ENCODE data around the gene CHAT. TPM values are rescaled to one million over a fixed set of nuclear protein-coding genes. Genes with fewer than 3 reads are reported as not detected.

Gene CHAT
- total RNA-seq, 5 donors from 2014 or later (not counting 1 experiment from before 2014, with no cell fraction given): not detected

GRCh38 chr10:49605939-49606509, 7.8 kb upstream of the CHAT start:
- no peak overlapping the region for H3K27ac ChIP-seq (ENCODE audit: low read length)
- H3K4me3 ChIP-seq (ENCODE audit: control insufficient read depth in 1 of 2, extremely low read depth in 1 of 2, low read length in 1 of 2): no peak overlapping the region
- peaks cover 0 to 3% (median 0%) of the 10 kb centered on the region in 3 donors for H3K9me3 Mint-ChIP-seq
- no peak for DNase-seq
- no peak for ATAC-seq (replicated peaks in 1 of 4)
- H3K4me3 Mint-ChIP-seq: no peak overlapping the region
- POLR2A ChIA-PET: no interaction called here
- no peaks in the 10 kb centered on the region for H3K36me3 ChIP-seq (ENCODE audit: control insufficient read depth in 2 of 2, extremely low read depth in 1 of 2, insufficient read depth in 1 of 2, low read length in 1 of 2)
- H3K9me3 ChIP-seq: no peaks in the 10 kb centered on the region
- H3K4me1 Mint-ChIP-seq: peaks cover 2 to 8% (median 8%) of the 10 kb centered on the region in 3 donors
- CTCF ChIA-PET: interaction anchor here in 1 of 2 donors (0.6 to 1.2 kb wide), 2 partner anchors 10 to 11 kb away, joined by 3 read pairs; no protein-coding TSS in a partner anchor
- WGBS (ENCODE audit: insufficient coverage): 44% methylated on average over 3 of the region's 3 CpGs
- H3K4me1 ChIP-seq (ENCODE audit: control insufficient read depth in 1 of 2, extremely low read depth in 1 of 2, insufficient read depth in 2 of 2, low read length in 2 of 2): peaks cover 0 to 5% of the 10 kb centered on the region in 2 experiments
- H3K36me3 Mint-ChIP-seq: no peaks in the 10 kb centered on the region
- H3K27me3 Mint-ChIP-seq: peaks cover 50 to 73% of the 10 kb centered on the region in 2 donors
- peaks cover 10 to 64% of the 10 kb centered on the region in 2 experiments for H3K27me3 ChIP-seq (replicated peaks in 1 of 2; ENCODE audit: control insufficient read depth in 2 of 2, extremely low read depth in 1 of 2, insufficient read depth in 2 of 2, low read length in 1 of 2)
- no peak overlapping the region for H3K27ac Mint-ChIP-seq

GRCh38 chr10:49606981-49607535, 6.8 kb upstream of the CHAT start:
- 1% methylated on average over 12 of the region's 22 CpGs for WGBS (ENCODE audit: insufficient coverage)
- no peak overlapping the region for H3K4me3 Mint-ChIP-seq
- ATAC-seq (replicated peaks in 1 of 4): peak; percentile 70 to 75 (median 72)
- DNase-seq: peak; percentile 23 to 72 (median 55)
- H3K36me3 ChIP-seq (ENCODE audit: control insufficient read depth in 2 of 2, extremely low read depth in 1 of 2, insufficient read depth in 1 of 2, low read length in 1 of 2): no peaks in the 10 kb centered on the region
- ChIA-PET CTCF (interaction anchor here in 1 of 2 donors (0.6 kb wide), 1 partner anchor 12 kb away, joined by 3 read pairs; no protein-coding TSS in a partner anchor), POLR2A (no interaction called here)
- H3K4me1 ChIP-seq (ENCODE audit: control insufficient read depth in 1 of 2, extremely low read depth in 1 of 2, insufficient read depth in 2 of 2, low read length in 2 of 2): peaks cover 0 to 5% of the 10 kb centered on the region in 2 experiments
- peaks cover 2 to 12% (median 9%) of the 10 kb centered on the region in 3 donors for H3K4me1 Mint-ChIP-seq
- peaks cover 0 to 5% (median 0%) of the 10 kb centered on the region in 3 donors for H3K9me3 Mint-ChIP-seq
- H3K27me3 ChIP-seq (replicated peaks in 1 of 2; ENCODE audit: control insufficient read depth in 2 of 2, extremely low read depth in 1 of 2, insufficient read depth in 2 of 2, low read length in 1 of 2): peaks cover 10 to 67% of the 10 kb centered on the region in 2 experiments
- no peak overlapping the region for H3K4me3 ChIP-seq (ENCODE audit: control insufficient read depth in 1 of 2, extremely low read depth in 1 of 2, low read length in 1 of 2)
- no peaks in the 10 kb centered on the region for H3K36me3 Mint-ChIP-seq
- H3K27me3 Mint-ChIP-seq: peaks cover 56 to 76% of the 10 kb centered on the region in 2 donors
- no peak overlapping the region for H3K27ac Mint-ChIP-seq
- H3K9me3 ChIP-seq: no peaks in the 10 kb centered on the region
- no peak overlapping the region for H3K27ac ChIP-seq (ENCODE audit: low read length)

DNA sequence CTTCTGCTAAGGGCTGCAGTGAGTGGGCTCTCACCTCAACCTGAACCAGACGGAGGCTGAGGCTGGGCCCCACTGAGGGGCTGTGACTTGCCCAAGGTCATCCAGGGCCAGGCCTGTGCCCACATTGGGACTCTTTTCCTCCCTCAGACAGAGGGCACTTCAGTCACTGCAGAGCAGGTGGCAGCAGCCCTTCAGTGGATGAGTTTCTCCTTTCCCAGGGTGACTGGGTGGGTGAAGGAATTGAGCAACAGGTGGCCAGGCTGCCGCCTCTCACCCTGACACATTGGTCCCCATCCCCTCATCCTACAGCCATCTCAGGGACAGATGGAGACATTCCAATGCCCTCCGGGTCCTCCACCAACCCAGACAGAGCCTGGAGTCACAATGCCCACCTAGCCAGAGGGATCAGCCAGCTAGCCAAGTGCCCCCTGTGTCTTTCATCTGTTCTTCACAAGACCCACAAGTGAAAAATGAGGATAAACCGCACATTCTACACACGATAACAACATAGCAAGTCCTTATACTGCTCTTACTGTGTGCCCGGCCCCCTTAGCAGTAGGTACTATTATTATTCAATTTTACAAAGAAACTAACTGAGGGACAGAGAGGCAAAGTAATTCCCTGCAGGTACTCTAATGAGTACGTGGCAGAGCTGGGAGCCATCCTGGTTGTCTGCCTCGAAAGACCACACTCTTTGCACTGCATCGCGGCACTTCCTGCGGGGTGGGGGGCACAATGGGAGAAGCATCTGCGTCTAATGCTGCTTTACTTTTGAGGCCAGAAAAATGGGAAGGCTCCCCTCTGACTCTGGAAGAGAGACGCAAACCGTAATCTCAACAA, 5.5 kb upstream of the CHAT start:
- Mint-ChIP-seq H3K27ac (no peak overlapping the region), H3K4me3 (peak overlapping the region in 1 of 3 donors; percentile 34), H3K4me1 (peaks cover 6 to 19% (median 9%) of the 10 kb centered on the region in 3 donors), H3K9me3 (peaks cover 0 to 9% (median 0%) of the 10 kb centered on the region in 3 donors), H3K27me3 (peaks cover 57 to 77% of the 10 kb centered on the region in 2 donors), H3K36me3 (no peaks in the 10 kb centered on the region)
- Histone ChIP-seq H3K36me3 (ENCODE audit: control insufficient read depth in 2 of 2, extremely low read depth in 1 of 2, insufficient read depth in 1 of 2, low read length in 1 of 2) (no peaks in the 10 kb centered on the region), H3K9me3 (no peaks in the 10 kb centered on the region), H3K4me1 (ENCODE audit: control insufficient read depth in 1 of 2, extremely low read depth in 1 of 2, insufficient read depth in 2 of 2, low read length in 2 of 2) (peaks cover 0 to 5% of the 10 kb centered on the region in 2 experiments), H3K27ac (ENCODE audit: low read length) (no peak overlapping the region), H3K27me3 (replicated peaks in 1 of 2; ENCODE audit: control insufficient read depth in 2 of 2, extremely low read depth in 1 of 2, insufficient read depth in 2 of 2, low read length in 1 of 2) (peaks cover 13 to 76% of the 10 kb centered on the region in 2 experiments), H3K4me3 (ENCODE audit: control insufficient read depth in 1 of 2, extremely low read depth in 1 of 2, low read length in 1 of 2) (no peak overlapping the region)
- ChIA-PET CTCF (no interaction called here), POLR2A (no interaction called here)
- WGBS (ENCODE audit: insufficient coverage): 34% methylated on average over 6 of the region's 14 CpGs
- no peak for ATAC-seq (replicated peaks in 1 of 4)
- peak in 1 of 35 experiments; percentile 21 for DNase-seq

DNA sequence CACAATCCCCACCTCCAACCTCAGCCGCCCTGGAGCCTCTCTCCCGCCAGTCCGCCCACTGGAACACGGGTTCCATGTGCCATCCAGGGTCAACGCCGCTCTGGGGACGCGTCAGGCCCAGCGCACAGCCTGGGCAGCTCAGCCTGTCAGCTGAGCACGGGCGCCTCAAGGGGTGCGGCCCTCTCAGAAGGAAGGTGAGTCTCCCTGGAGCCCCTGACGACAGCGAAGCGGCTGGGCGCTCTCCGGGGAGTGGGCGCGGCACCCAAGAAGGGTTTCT, 4.9 kb upstream of the CHAT start:
- Mint-ChIP-seq H3K4me1 (peaks cover 8 to 24% (median 9%) of the 10 kb centered on the region in 3 donors), H3K4me3 (peak overlapping the region in 1 of 3 donors; percentile 34), H3K27ac (no peak overlapping the region), H3K27me3 (peaks cover 59 to 77% of the 10 kb centered on the region in 2 donors), H3K36me3 (no peaks in the 10 kb centered on the region), H3K9me3 (peaks cover 0 to 9% (median 0%) of the 10 kb centered on the region in 3 donors)
- no peaks in the 10 kb centered on the region for H3K36me3 ChIP-seq (ENCODE audit: control insufficient read depth in 2 of 2, extremely low read depth in 1 of 2, insufficient read depth in 1 of 2, low read length in 1 of 2)
- H3K27me3 ChIP-seq (replicated peaks in 1 of 2; ENCODE audit: control insufficient read depth in 2 of 2, extremely low read depth in 1 of 2, insufficient read depth in 2 of 2, low read length in 1 of 2): peaks cover 13 to 80% of the 10 kb centered on the region in 2 experiments
- 3% methylated on average over 12 of the region's 19 CpGs for WGBS (ENCODE audit: insufficient coverage)
- peaks cover 0 to 5% of the 10 kb centered on the region in 2 experiments for H3K4me1 ChIP-seq (ENCODE audit: control insufficient read depth in 1 of 2, extremely low read depth in 1 of 2, insufficient read depth in 2 of 2, low read length in 2 of 2)
- POLR2A ChIA-PET: no interaction called here
- ATAC-seq (replicated peaks in 1 of 4): no peak
- DNase-seq: peak in 1 of 35 experiments; percentile 15
- CTCF ChIA-PET: no interaction called here
- no peaks in the 10 kb centered on the region for H3K9me3 ChIP-seq
- H3K4me3 ChIP-seq (ENCODE audit: control insufficient read depth in 1 of 2, extremely low read depth in 1 of 2, low read length in 1 of 2): no peak overlapping the region
- no peak overlapping the region for H3K27ac ChIP-seq (ENCODE audit: low read length)

- H3K4me1 ChIP-seq (ENCODE audit: control insufficient read depth in 1 of 2, extremely low read depth in 1 of 2, insufficient read depth in 2 of 2, low read length in 2 of 2): peaks cover 0 to 7% of the 10 kb centered on the region in 2 experiments
- peaks cover 13 to 84% of the 10 kb centered on the region in 2 experiments for H3K27me3 ChIP-seq (replicated peaks in 1 of 2; ENCODE audit: control insufficient read depth in 2 of 2, extremely low read depth in 1 of 2, insufficient read depth in 2 of 2, low read length in 1 of 2)
- no peak for ATAC-seq (replicated peaks in 1 of 4)
These were observed 4.3 kb upstream of the CHAT start for GRCh38 chr10:49609283-49610113.

DNA sequence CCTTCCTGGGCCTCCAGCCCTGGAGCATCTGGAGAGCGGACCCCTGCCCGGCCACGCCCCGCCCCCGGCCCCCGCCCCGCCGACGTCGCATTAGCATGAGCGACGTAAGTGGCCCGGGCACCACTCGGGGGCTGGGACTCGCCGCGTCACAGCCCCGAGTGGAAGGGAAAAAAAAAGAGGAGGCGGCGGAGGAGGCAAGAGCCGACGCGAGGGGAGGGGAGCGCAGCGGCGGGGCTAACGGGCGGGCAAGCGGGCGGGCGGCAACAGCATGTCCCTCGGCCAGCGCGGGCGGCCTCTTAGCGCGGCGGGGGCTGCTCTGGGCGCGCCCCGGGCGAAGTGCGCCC, 3.8 kb upstream of the CHAT start, which contains the start of gene SLC18A3:
TSS of gene SLC18A3 (plus strand) at position 197 of the 344 bp plus-strand sequence. CDS start 431 bp downstream, outside the sequence.
- no peak within 1 kb of the TSS for H3K4me3 ChIP-seq (ENCODE audit: control insufficient read depth in 1 of 2, extremely low read depth in 1 of 2, low read length in 1 of 2)
- H3K4me3 Mint-ChIP-seq: peak within 1 kb of the TSS in 1 of 3 donors; percentile 34
- no peak for ATAC-seq (replicated peaks in 1 of 4)
- peaks cover 0 to 9% of the 10 kb centered on the region in 2 experiments for H3K4me1 ChIP-seq (ENCODE audit: control insufficient read depth in 1 of 2, extremely low read depth in 1 of 2, insufficient read depth in 2 of 2, low read length in 2 of 2)
- H3K36me3 ChIP-seq (ENCODE audit: control insufficient read depth in 2 of 2, extremely low read depth in 1 of 2, insufficient read depth in 1 of 2, low read length in 1 of 2): no peaks in the 10 kb centered on the region
- no peak within 1 kb of the TSS for H3K27ac Mint-ChIP-seq
- peaks cover 55 to 75% of the 10 kb centered on the region in 2 donors for H3K27me3 Mint-ChIP-seq
- H3K9me3 ChIP-seq: no peaks in the 10 kb centered on the region
- no peak within 1 kb of the TSS for H3K27ac ChIP-seq (ENCODE audit: low read length)
- peaks cover 0 to 6% (median 0%) of the 10 kb centered on the region in 3 donors for H3K9me3 Mint-ChIP-seq
- H3K4me1 Mint-ChIP-seq: peaks cover 8 to 25% (median 13%) of the 10 kb centered on the region in 3 donors
- no peaks in the 10 kb centered on the region for H3K36me3 Mint-ChIP-seq
- ChIA-PET CTCF (no interaction called here), POLR2A (no interaction called here)
- 5% methylated on average over 39 of the region's 43 CpGs for WGBS (ENCODE audit: insufficient coverage)
- peaks cover 13 to 89% of the 10 kb centered on the region in 2 experiments for H3K27me3 ChIP-seq (replicated peaks in 1 of 2; ENCODE audit: control insufficient read depth in 2 of 2, extremely low read depth in 1 of 2, insufficient read depth in 2 of 2, low read length in 1 of 2)
- DNase-seq: no peak

More at GRCh38 chr10:49609283-49610113, 4.3 kb upstream of the CHAT start:
- ChIA-PET POLR2A (no interaction called here), CTCF (no interaction called here)
- Mint-ChIP-seq H3K27ac (no peak overlapping the region), H3K27me3 (peaks cover 56 to 76% of the 10 kb centered on the region in 2 donors), H3K4me3 (peak overlapping the region in 1 of 3 donors; percentile 34), H3K4me1 (peaks cover 8 to 25% (median 10%) of the 10 kb centered on the region in 3 donors), H3K9me3 (peaks cover 0 to 9% (median 0%) of the 10 kb centered on the region in 3 donors), H3K36me3 (no peaks in the 10 kb centered on the region)
- no peak for DNase-seq
- Histone ChIP-seq H3K36me3 (ENCODE audit: control insufficient read depth in 2 of 2, extremely low read depth in 1 of 2, insufficient read depth in 1 of 2, low read length in 1 of 2) (no peaks in the 10 kb centered on the region), H3K27ac (ENCODE audit: low read length) (no peak overlapping the region), H3K4me3 (ENCODE audit: control insufficient read depth in 1 of 2, extremely low read depth in 1 of 2, low read length in 1 of 2) (no peak overlapping the region), H3K9me3 (no peaks in the 10 kb centered on the region)
- whole genome bisulfite sequencing (ENCODE audit: insufficient coverage): 4% methylated on average over 58 of the region's 62 CpGs

Data from T-cell (primary cell).